ENCODE measurements around the gene PML. TPM values are rescaled to one million over a fixed set of nuclear protein-coding genes. Genes with fewer than 3 reads are reported as not detected.

The PML gene
- total RNA-seq, 3 donors from 2014 or later, result 27.6 to 52.2 (median 35.6) TPM

GRCh38 chr15:73955861-73956742 is 38.4 kb upstream of the PML start:
- TF ChIP-seq, protein P1, sequence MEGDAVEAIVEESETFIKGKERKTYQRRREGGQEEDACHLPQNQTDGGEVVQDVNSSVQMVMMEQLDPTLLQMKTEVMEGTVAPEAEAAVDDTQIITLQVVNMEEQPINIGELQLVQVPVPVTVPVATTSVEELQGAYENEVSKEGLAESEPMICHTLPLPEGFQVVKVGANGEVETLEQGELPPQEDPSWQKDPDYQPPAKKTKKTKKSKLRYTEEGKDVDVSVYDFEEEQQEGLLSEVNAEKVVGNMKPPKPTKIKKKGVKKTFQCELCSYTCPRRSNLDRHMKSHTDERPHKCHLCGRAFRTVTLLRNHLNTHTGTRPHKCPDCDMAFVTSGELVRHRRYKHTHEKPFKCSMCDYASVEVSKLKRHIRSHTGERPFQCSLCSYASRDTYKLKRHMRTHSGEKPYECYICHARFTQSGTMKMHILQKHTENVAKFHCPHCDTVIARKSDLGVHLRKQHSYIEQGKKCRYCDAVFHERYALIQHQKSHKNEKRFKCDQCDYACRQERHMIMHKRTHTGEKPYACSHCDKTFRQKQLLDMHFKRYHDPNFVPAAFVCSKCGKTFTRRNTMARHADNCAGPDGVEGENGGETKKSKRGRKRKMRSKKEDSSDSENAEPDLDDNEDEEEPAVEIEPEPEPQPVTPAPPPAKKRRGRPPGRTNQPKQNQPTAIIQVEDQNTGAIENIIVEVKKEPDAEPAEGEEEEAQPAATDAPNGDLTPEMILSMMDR (IDR thresholded peaks at IDR 0.05), result no peak
- DNase-seq, result no peak
- Histone ChIP-seq H3K4me1 (ENCODE audit: low read depth) (peaks cover 11% of the 10 kb centered on the region), H3K4me3 (no peak overlapping the region), H3K36me3 (ENCODE audit: low read depth) (no peaks in the 10 kb centered on the region), H3K9me3 (no peaks in the 10 kb centered on the region)
- ATAC-seq, result no peak
- intact Hi-C loops (cut with DNase I, micrococcal nuclease), result no loop called here

DNA sequence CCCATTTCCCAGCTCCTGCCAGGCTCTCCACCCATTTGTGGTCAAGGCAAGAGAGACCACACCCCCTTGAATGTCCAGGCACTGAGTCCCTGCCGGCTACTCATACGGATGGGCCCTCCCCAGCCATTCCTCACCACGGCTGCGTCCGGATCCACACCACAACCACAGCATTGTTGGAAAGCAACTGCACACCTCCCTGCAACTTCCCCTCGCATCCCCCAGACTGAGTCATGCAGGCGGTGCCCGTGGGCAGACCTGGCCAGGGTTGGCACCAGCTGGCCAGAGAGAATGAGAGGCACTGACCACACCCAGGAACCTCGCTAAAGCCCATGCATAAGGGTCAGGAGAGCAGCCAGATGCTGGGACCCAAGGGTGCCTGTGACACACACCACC is 37.8 kb upstream of the PML start:
- Histone ChIP-seq H3K9me3 (no peaks in the 10 kb centered on the region), H3K4me3 (no peak overlapping the region), H3K36me3 (ENCODE audit: low read depth) (no peaks in the 10 kb centered on the region), H3K4me1 (ENCODE audit: low read depth) (peaks cover 5% of the 10 kb centered on the region)
- peak; percentile 30 for ATAC-seq
- no peak for DNase-seq
- TF ChIP-seq, protein P1 (IDR thresholded peaks at IDR 0.05), result no peak
- intact Hi-C loops (cut with DNase I, micrococcal nuclease), result no loop called here

GRCh38 chr15:73957276-73957675 is 37.2 kb upstream of the PML start:
- Histone ChIP-seq H3K9me3 (no peaks in the 10 kb centered on the region), H3K4me3 (no peak overlapping the region), H3K4me1 (ENCODE audit: low read depth) (peaks cover under 1% of the 10 kb centered on the region), H3K36me3 (ENCODE audit: low read depth) (no peaks in the 10 kb centered on the region)
- DNase-seq (no peak), ATAC-seq (no peak)
- intact Hi-C loops (cut with DNase I, micrococcal nuclease), result no loop called here
- TF ChIP-seq, protein P1 (IDR thresholded peaks at IDR 0.05), result no peak

DNA sequence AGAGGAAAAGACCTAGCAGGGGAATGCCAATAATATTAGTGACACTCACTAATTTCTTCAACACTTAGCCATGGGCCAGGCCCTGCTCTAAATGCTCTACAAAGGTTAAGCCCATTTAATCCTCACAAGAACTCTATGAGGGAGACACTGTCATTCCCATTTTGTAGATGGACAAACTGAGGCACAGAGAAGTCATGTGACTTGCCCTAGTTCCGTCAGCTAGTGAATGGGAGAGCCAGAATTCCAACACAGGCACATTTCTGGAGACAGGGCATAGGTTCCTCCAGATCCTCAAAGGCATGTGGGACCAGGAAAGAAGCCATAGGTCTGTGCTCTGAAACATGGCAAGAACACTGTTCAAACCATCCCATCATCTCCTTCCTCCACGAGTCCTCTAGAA is 36.7 kb upstream of the PML start:
- Histone ChIP-seq H3K4me3 (no peak overlapping the region), H3K9me3 (no peaks in the 10 kb centered on the region), H3K4me1 (ENCODE audit: low read depth) (no peaks in the 10 kb centered on the region), H3K36me3 (ENCODE audit: low read depth) (no peaks in the 10 kb centered on the region)
- DNase-seq (no peak), ATAC-seq (no peak)
- intact Hi-C loops (cut with DNase I, micrococcal nuclease), result no loop called here
- TF ChIP-seq, protein P1 (IDR thresholded peaks at IDR 0.05), result no peak

- H3K4me3 ChIP-seq, result no peak overlapping the region
- intact Hi-C loops (cut with DNase I, micrococcal nuclease), result no loop called here
- TF ChIP-seq, protein P1 (IDR thresholded peaks at IDR 0.05), result no peak
- no peaks in the 10 kb centered on the region for H3K9me3 ChIP-seq
- ATAC-seq, result peak; percentile 53
- H3K36me3 ChIP-seq (ENCODE audit: low read depth), result no peaks in the 10 kb centered on the region
- no peak for DNase-seq
- no peaks in the 10 kb centered on the region for H3K4me1 ChIP-seq (ENCODE audit: low read depth)
These were observed 35.4 kb upstream of the PML start for GRCh38 chr15:73959012-73959581.

Measured in mucosa of descending colon (tissue), 3 donors.